GM18507 (cell line): ENCODE results near the gene ESPNL.
"Not testable (repeated sequence)": the region's sequence is repeated elsewhere in the genome, so short reads cannot be mapped to it uniquely, and the experiment has no call there.

Experiments used
- DNase-seq: peaks from one replicate; pipeline ENCODE4 v3.0.0; 2011; ENCODE audit warnings: low read depth; ENCODE audit not compliant: insufficient read length; ENCODE audit errors: extremely low spot score
- FAIRE-seq: peaks from 2 replicates; lab custom pipeline; 2011; peaks lifted over from hg19 to GRCh38; lab: Jason Lieb, UNC

ESPNL gene

DNA sequence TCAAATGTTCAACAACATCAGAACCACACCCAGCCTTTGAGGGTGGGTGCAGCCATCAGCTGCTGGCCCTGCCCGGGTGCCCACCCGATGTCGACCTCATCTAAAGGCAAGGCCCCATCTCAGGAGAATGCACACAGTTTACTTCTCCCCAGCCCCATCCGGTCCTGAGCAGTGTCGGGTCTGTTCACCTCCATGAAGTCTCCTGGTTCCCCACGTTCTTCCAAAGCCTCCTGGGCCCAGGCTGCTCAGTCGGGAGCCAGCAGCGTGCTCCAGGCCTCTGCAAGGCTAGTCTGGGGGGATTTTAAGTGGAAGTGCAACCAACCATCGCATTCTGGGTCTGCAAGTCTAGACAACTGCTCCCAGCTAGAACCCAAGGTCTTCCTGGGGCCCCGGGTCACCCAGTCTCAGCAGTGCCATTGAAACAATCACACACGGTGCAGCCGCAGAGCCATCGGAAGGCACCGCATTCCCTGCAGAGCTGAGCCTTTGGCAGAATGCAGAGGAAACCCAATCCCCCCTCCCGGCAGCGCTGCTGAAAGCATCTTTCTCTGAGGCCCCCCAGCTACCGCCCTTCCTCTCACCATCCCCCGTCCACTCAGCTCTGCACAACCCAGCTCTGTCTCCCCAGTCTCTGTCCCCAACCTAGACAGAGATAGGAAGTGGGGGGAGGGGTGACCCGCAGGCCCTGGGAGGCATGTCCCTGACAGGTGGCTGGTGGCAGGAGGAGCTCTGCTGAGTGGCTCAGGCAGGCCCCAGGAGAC lies 8.5 kb downstream of the ESPNL start:
- DNase-seq: peak; percentile 46
- FAIRE-seq: peak; percentile 74

DNA sequence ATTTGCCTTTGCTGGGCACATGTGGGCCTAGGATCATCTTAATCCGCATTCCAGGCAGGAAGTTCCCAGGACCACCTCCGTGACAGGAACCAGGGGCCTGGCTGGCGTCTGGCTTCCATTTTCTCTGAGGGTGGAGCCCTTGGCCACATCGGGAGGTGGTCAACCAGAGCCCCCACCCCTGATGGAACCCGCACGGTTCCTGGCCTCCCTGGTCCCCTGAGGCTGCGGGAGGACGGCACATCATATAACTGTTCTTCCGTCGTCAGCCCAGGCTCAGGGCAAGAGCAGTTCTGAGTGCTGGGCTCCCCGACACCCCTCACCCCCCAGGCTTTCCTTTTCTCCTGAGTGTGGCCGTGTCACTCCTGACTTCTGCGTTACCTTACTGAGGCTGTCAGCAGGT lies 13.5 kb downstream of the ESPNL start:
- no peak for FAIRE-seq
- no peak for DNase-seq

DNA sequence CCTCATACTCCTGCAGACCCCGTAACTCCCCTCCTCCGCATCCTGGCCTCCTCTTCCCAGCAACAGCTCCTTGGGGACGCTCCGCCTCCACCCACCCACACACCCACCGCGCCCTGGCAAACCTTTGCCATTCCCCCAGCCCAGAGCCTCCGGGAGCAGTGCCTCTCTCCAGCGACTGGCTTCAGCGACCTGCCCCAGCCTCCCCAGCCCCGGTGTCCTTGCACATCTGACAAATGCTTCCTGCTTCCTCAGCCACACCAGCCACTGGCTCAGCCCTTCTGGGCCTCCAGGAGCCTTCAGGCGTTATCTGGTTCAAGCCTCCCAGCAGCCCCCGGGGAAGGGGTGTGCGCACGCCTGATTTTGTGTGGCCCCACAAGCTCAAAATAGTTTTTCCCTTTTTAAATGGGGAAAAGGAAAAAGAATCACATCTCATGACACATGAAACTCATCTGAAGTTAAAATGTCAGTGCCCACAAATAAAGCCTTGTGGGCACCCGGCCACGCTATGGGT lies 14.2 kb downstream of the ESPNL start:
- FAIRE-seq (no peak), DNase-seq (no peak)

DNA sequence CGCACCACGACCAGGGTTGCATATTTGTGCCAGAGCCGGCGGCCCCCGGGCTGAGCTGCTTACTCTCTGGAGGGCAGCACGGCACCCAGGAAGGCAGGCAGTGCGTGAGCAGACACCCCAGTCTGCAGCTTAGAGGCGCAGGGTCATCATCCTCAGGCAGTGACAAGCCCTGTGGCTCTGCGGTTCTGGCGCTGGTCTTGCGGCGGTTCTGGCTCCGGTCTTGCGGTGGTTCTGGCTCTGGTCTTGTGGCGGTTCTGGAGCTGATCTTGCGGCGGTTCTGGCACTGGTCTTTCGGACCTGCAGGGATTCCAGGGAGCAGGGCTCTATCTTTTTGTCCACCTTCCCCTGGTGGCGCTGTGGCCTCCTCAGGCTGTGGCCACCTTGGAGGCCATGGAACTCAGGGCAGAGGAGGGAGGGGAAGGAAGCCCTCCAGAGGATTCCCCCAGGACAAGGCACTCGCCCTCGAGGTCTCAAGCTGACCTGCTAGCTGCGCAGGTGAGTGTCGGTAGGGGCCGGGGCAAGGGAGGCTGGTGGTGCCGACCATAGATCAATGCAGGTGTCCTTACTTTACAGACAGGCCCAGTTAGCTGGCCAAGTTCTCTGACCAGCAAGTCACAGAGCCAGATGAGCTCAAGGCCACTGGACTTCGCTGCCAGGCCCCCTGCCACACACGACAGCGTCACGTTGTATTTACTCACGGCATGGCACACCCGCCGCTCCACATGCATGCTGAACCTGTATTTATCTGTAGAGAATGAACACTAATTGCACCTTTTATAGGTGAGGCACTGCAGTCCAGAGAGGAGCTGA lies 14.9 kb downstream of the ESPNL start:
- FAIRE-seq: no peak

DNA sequence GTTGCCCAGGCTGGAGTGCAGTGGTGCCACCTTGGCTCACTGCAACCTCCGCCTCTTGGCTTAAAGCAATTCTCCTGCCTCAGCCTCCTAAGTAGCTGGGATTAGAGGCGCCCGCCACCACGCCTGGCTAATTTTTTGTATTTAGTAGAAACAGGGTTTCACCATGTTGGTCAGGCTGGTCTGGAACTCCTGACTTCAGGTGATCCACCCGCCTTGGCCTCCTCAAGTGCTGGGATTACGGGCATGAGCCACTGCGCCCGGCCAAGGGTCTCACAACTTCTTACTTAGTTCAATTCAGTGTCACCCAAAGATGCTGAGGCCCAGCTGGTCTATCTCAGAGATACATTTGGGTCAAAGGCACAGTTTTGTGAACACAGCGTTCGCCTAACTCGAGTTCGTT lies 15.6 kb downstream of the ESPNL start:
- DNase-seq, FAIRE-seq: not testable (repeated sequence)

More for the DNA sequence above, 14.9 kb downstream of the ESPNL start:
- DNase-seq: no peak

DNA sequence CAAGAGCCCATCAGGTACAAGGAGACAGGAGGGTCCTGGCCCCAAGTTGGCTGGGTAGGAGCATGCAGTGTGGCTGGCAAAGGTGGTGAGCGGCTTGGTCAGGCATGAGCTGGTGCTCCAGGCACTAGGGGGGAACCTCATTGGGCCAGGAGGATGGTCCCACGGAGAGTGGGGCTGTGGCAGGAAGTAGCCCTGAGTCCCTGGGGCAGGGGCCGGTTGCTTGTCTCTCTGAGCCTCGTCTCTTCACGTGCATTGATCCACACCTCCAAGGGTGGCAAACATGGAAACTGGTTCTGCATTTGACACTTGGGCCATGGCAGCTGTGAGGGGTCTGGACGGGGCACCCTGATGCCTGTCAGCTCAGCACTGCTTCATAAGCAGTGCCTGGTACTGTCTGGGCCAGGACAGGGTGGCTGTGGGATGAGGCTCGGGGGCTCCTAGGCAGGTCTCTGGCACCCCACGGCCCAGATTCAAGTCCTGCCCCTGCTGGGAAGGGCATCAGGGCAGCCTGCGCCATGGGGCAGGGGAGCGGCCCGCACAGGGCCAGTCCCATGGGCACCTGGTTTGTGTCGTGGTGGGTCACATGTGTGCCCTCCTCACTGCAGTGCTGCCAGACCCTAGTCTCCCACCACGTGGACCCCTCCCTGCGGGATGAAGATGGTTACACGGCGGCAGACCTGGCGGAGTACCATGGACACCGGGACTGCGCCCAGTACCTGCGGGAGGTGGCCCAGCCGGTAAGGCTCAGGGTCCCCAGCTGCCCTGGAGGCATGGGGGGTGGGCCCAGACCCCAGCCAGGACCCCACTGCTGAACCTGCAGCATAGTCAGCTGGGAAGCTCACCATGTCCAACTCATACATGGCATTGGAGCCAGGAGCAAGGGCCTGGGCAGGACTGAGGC lies 16.4 kb downstream of the ESPNL start:
- FAIRE-seq (no peak), DNase-seq (no peak)

DNA sequence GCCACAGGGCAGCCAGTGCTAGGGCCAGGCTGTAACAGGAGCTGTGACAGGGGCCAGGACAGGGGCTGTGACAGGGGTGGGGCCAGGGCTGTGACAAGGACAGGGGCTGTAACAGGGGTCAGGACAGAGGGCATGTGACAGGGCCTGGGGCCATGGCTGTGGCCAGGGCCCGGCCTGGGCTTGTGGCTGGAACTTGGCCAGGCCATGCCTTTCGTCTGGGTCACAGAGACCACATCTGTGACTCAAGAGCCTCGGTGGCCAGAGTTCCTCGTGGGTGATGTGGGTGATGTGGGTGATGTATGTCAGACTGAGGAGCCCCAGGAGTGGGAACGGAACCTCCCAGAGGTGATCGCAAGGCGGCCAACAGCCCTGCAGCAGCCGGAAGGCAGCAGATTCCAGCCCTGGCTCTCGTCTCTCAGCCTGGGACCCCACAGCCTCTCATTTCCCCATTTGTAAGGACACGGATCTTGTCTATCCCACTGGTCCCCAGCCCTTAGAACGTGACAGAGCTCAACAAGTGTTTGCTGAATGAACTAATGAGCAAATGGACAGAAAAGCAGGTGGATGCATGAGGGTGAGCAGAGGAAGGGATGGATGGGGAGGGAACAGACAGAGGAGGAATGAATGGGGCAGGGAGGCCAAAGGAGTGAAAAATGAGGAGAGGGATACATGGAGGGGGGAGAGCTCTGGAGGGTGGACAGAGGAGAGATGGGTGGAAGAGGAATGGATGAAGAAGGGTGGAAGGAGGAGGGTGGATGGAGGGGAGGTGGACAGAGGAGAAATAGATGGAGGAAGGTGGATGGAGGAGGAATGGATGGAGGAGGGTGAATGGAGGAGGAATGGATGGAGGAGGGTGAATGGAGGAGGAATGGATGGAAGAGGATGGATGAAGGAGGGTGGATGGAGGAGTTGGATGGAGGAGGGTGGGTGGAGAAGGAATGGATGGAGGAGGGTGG lies 17.3 kb downstream of the ESPNL start:
- DNase-seq: no peak
- FAIRE-seq: no peak

DNA sequence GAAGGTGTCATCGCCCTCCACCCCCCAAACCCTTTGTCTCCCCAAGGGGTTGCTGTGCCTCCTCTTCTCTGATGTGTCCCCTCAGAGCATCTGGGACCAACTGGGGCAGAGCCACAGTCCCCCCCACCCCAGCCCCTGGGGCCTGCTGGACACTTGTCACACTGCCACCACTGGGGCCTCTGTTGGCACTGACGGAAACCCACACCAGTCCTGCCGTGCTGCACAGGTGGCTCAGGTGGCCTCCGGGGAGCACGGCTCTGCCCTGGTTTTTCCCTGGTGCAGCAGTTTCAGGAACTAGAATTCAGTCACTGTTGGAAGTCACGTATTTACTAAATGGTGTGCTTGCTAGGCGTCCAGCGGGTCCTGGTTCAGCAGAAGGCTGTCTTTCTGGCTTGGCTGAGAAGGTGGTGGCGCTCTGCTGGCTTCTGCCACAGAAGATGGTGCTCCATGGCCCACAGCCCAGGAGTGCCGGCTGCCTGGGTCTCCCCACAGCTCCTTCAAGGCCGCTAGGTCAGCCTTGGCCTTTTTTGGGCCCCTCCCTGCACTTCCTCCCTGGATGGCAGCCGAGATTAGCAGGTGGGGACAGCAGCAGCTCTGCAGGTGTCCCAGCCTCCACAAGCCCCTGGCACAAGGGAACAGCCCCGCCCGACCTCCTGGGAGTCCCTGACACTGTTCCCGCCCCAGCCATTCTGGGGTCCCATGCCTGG lies 19.8 kb downstream of the ESPNL start:
- FAIRE-seq: no peak
- DNase-seq: no peak

DNA sequence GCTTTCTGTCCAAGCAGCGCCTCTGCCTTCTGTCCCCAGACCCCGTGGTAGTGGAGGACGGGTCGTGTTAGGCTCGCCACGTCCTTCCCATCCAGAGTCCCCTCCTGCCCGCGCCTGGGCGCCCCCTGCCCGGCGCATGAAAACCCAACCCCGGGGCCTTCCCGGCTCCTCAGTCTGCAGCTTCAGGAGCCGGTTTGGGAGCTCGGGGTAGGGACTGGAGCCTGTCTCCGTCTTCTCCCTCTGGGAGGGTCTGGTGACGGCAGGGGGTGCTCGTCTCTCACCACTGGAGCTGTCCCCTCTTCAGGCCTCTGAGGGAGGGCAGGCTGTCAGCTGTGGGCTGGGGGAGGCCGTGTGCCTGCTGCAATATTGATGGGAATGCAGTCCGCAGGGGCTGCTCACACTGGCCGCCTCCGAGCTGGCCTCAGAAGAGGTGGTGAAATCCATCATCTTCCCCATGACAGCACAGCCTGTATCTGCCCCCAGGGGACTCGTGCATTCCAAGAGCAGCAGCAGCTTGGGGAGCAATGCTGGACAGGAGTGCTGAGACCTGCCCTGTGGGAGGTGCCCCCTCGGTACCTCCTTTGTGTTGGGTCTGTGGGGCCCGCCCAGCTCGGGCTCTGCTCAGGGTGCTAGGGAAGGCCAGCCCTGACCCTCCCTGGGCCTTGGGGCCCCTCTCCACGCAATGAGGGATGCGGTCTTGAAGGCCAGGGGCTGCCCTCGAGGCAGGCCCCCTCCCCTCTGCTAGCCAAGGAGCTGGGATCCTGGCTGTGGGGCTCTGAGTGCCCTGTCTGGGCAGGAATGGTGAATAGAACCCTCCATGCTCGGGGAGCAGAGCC lies 20.5 kb downstream of the ESPNL start:
- no peak for FAIRE-seq

DNA sequence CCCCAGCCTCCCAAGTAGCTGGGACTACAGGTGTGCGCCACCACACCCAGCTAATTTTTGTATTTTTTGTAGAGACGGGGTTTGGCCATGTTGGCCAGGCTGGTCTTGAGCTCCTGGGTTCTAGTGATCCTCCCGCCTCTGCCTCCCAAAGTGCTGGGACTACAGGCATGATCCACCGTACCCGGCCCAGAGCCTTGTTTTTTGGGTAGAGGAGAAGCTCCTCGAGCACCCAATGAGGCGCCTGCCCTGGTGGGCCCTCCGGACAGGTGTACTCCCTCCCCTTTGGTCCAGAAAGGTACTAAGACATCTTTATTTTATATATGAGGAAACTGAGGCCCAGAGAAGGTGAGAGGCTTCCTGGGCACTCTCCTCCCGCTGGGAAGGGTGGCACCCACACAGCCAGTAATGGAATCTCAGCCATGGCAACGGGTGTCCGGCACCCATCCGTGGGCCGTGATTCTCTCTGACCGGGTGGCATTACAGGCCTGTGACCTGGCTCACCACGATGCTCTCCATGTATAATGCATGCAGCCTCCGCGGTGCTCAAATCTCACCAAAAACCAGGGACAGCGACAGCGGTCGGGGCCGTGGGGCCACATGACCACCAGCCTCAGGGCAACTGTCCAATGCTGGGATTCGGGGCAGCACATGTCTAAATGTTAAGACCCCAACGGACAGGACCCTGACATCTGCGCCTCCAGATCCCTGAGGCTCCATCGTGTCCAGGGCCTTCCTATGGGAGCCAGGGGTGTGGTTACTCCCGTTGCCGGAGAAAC lies 21.6 kb downstream of the ESPNL start:
- no peak for DNase-seq
- no peak for FAIRE-seq

More for the DNA sequence above, 20.5 kb downstream of the ESPNL start:
- DNase-seq: no peak

DNA sequence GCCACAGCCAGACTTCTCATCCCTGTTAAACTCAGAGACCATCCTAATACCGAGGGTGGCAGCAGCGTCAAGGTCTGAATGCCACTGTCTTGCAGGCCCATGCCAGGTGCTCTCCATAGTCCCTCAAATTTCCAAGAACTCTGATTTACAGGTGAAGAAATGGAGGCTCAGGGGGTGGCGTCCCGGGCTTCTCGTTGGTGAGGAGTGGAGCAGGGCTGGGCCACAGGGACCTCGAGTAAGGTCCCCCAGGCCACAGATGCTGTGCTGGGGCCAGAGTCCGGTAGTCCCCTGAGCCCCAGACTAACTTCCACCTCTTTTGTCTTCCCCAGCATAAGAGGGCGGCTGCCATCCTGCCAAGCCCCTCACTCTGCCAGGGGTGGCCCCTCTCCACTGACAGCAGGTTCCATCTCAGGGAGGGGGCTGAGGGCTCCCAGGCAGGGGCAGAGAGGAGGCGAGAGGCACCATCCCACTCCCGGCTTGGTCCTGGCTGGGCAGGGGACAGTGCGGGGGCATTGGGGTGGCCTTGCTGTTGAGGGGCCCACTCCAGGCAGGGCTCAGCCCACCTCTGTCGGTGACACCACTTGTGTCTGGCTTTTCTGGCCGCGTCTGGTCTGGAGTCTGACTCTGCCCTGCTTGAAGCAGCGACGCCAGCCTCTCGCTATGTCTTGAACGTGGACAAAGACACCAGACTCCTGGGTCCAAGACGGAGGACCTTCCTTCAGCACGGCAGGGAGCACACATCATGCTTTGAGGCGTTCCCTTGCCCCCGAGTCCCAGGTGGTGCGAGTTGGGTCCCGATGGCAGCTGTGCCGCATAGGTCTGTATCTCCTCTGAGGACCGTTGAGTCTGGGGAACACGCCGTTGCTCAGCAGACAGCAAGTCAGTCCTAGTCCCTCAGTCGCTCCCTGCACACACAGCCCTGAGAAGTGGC lies 22.4 kb downstream of the ESPNL start:
- no peak for DNase-seq
- no peak for FAIRE-seq

DNA sequence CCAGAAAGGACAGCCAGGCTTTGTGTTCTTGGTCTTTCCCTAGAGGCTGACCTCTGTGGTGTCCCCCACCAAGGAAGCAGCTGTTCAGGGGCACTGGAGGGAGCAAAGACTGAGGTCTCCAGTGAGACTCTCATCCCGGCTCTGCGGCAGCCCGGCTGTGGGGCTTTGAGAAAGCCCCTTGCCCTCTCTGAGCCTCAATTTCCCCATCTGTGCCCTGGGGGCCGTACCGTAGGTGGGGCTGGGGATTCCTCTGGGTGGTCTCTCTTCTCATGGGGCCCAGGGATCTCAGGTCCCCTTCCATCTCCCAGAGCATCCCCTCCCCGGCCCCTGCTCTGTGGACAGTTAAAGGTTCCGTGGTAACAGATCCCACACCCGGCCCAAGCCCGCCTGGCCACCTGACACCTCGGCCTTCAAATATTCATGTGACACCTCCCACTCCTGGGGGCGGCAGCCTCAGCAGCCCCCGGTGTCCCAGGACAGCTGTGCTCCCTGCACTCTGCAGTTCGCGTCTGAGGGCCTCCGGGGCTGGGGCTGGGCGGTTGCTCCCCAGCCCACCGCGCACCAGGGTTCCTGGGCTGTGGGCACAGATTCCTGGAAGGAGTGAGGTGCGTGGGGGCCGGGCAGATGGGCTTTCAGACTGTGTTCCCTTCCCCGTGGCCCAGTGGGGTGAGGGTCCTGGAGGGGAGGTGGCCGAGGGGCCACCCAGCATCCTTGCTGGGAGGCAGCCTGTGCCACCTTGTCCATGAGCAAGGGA lies 23.3 kb downstream of the ESPNL start:
- no peak for DNase-seq
- no peak for FAIRE-seq

DNA sequence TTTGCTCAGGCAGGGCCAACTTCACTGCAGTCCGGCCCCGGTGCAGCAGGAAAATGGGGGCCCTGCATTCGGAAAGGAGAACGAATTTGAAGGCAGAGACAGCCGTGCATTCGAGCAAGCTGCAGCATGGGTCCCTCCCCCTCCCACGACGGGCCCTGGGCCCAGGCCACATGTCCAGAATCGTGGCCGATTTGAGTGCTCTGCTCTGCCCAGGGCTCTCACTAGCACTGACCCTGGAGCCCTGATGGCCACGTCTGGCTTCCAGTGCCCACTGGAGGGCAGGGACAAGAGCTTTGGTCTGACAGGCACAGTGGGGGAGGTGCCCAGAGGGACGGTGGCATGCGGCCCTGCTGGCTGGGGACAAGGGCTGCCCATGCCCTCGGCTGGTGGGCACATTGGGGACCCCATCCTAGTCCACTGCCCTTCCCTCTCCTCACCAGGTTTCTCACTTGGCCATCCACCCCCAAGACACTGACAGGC lies 23.9 kb downstream of the ESPNL start:
- FAIRE-seq (no peak), DNase-seq (no peak)

DNA sequence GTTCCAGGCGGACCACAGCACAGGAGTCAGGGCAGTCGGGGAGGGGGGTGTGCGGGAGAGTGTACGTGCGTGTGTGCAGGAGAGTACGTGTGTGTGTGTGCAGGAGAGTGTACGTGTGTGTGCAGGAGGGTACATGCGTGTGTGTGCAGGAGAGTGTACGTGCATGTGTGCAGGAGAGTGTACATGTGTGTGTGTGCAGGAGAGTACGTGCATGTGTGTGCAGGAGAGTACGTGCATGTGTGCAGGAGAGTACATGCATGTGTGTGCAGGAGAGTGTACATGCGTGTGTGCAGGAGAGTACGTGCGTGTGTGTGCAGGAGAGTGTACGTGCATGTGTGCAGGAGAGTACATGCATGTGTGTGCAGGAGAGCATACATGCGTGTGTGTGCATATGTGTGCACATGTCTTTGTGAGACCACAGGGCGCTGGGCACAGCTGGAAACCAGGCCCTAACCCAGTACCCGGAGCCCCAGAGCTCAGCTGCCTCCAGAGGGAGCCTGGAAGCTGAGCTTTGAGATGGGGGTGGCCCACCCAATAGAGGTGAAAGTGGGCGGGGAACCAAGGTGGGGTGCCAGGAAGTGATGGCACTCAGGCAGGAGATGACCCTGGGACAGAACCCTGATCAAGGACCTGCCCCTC lies 24.5 kb downstream of the ESPNL start:
- FAIRE-seq: no peak
- no peak for DNase-seq
